Neural cell (in vitro differentiated cells): ENCODE data around the gene FLACC1. TPM values are rescaled to one million over a fixed set of nuclear protein-coding genes. Genes with fewer than 3 reads are reported as not detected.

Experiments used
- H2AFZ ChIP-seq: fragments of 200-600, 300-800 bp; sonication (generic), shearing (Covaris generic); 2 replicates; pipeline ENCODE4 v1.6.0; 2014; ENCODE audit warnings: low read depth, mild to moderate bottlenecking, antibody characterized with exemption, low read length, moderate library complexity
- H3F3A ChIP-seq: fragments of 200-600 bp; shearing (Covaris generic); 2 replicates; pipeline ENCODE4 v1.6.1; 2016; ENCODE audit warnings: mild to moderate bottlenecking, moderate library complexity, mixed read lengths, antibody characterized with exemption, low read length; ENCODE audit not compliant: insufficient read depth, poor library complexity, severe bottlenecking
- H3K27ac ChIP-seq: fragments of 200-600, 300-800 bp; sonication (generic), shearing (Covaris generic); 2 replicates; pipeline ENCODE4 v1.5.1; 2014; ENCODE audit warnings: mild to moderate bottlenecking, low read length, moderate library complexity
- H3K27me3 ChIP-seq: fragments of 300-800, 200-600 bp; sonication (generic), shearing (Covaris generic); 2 replicates; pipeline ENCODE4 v1.6.0; 2014; ENCODE audit warnings: mild to moderate bottlenecking, low read depth, low read length, moderate library complexity; ENCODE audit not compliant: insufficient read depth
- H3K36me3 ChIP-seq: fragments of 300-800, 200-600 bp; sonication (generic), shearing (Covaris generic); 2 replicates; pipeline ENCODE4 v1.5.1; 2014; ENCODE audit warnings: mild to moderate bottlenecking, antibody characterized with exemption, low read length, moderate library complexity; ENCODE audit not compliant: insufficient read depth
- H3K4me2 ChIP-seq: fragments of 300-800, 200-600 bp; sonication (generic), shearing (Covaris generic); 2 replicates; pipeline ENCODE4 v1.6.0; 2014; ENCODE audit warnings: mild to moderate bottlenecking, low read length
- H3K4me3 ChIP-seq: fragments of 300-800, 200-600 bp; sonication (generic), shearing (Covaris generic); 2 replicates; pipeline ENCODE4 v1.5.1; 2014; ENCODE audit warnings: mild to moderate bottlenecking, low read length, moderate library complexity
- H3K79me2 ChIP-seq: fragments of 200-600 bp; shearing (Covaris generic); replicated peaks from 2 replicates; pipeline ENCODE4 v1.6.0; 2014; ENCODE audit warnings: mild to moderate bottlenecking, low read length, moderate library complexity; ENCODE audit not compliant: insufficient read depth
- H3K9ac ChIP-seq: fragments of 300-800, 200-600 bp; sonication (generic), shearing (Covaris generic); 2 replicates; pipeline ENCODE4 v1.6.1; 2016; ENCODE audit warnings: mild to moderate bottlenecking, low read length, mixed read lengths
- H3K9me2 ChIP-seq: fragments of 200-600 bp; shearing (Covaris generic); 2 replicates; pipeline ENCODE4 v1.6.1; 2016; ENCODE audit warnings: mild to moderate bottlenecking, low read length, mixed read lengths; ENCODE audit not compliant: insufficient read depth
- H3K9me3 ChIP-seq: fragments of 200-600, 300-800 bp; sonication (generic), shearing (Covaris generic); 2 replicates; pipeline ENCODE4 v1.6.1; 2016; ENCODE audit warnings: mild to moderate bottlenecking, mixed run types, low read length, moderate library complexity, mixed read lengths
- H4K20me1 ChIP-seq: fragments of 200-600 bp; shearing (Covaris generic); 2 replicates; pipeline ENCODE4 v1.6.1; 2016; ENCODE audit warnings: mild to moderate bottlenecking, mixed run types; ENCODE audit not compliant: insufficient read depth
- CTCF ChIP-seq: fragments of 450-650 bp; IDR thresholded peaks from 2 replicates; pipeline ENCODE4 v1.5.1; 2014; ENCODE audit warnings: antibody characterized with exemption, mild to moderate bottlenecking, moderate library complexity; ENCODE audit not compliant: poor library complexity, severe bottlenecking
- EP300 ChIP-seq: fragments of 450-650 bp; conservative IDR thresholded peaks from 2 replicates; pipeline ENCODE4 v1.6.1; 2014; ENCODE audit warnings: antibody characterized with exemption, mild to moderate bottlenecking, moderate library complexity; ENCODE audit not compliant: poor library complexity, severe bottlenecking
- EZH2 ChIP-seq: fragments of 200-600, 300-800 bp; shearing (Covaris generic), sonication (generic); IDR thresholded peaks from 2 replicates; pipeline ENCODE4 v1.6.1; 2014; ENCODE audit warnings: antibody characterized with exemption, low read length, borderline replicate concordance, mild to moderate bottlenecking; ENCODE audit not compliant: insufficient read depth, poor library complexity, severe bottlenecking
- MXI1 ChIP-seq: fragments of 450-650 bp; conservative IDR thresholded peaks from 2 replicates; pipeline ENCODE4 v1.6.1; 2014; ENCODE audit warnings: antibody characterized with exemption, mild to moderate bottlenecking; ENCODE audit not compliant: poor library complexity, severe bottlenecking
- POLR2AphosphoS5 ChIP-seq: IDR thresholded peaks from 2 replicates; pipeline ENCODE4 v1.6.1; 2012
- RAD21 ChIP-seq: fragments of 450-650 bp; conservative IDR thresholded peaks from 2 replicates; pipeline ENCODE4 v1.6.1; 2014; ENCODE audit warnings: antibody characterized with exemption, mild to moderate bottlenecking, moderate library complexity
- REST ChIP-seq: IDR thresholded peaks from 2 replicates; pipeline ENCODE4 v1.6.1; 2012; ENCODE audit warnings: borderline replicate concordance
- SMC3 ChIP-seq: fragments of 450-650 bp; conservative IDR thresholded peaks from 2 replicates; pipeline ENCODE4 v1.6.1; 2014; ENCODE audit warnings: antibody characterized with exemption, mild to moderate bottlenecking, moderate library complexity; ENCODE audit not compliant: poor library complexity
- TAF1 ChIP-seq: IDR thresholded peaks from 2 replicates; pipeline ENCODE4 v1.6.1; 2012; ENCODE audit warnings: low read depth
- polyA plus RNA-seq: library from polyadenylated mRNA; depleted of rRNA; stranded (reverse); fragments of >200 nt; gene quantifications from 2 replicates; pipeline ENCODE4 v1.2.3, GENCODE V29; 2014

The FLACC1 gene
- polyA plus RNA-seq, 1 donor from 2014 or later = 1.8 TPM

- Histone ChIP-seq H3K79me2 (no peaks in the 10 kb centered on the region), H3K4me2 (no peak overlapping the region), H3K9ac (no peak overlapping the region), H3K27ac (no peak overlapping the region), H3K4me3 (no peak overlapping the region), H3K9me3 (no peaks in the 10 kb centered on the region), H3F3A (no peaks in the 10 kb centered on the region), H3K27me3 (no peaks in the 10 kb centered on the region), H3K9me2 (no peaks in the 10 kb centered on the region), H2AFZ (no peak overlapping the region), H3K36me3 (peaks cover 3% of the 10 kb centered on the region), H4K20me1 (no peaks in the 10 kb centered on the region)
- no peak for TF ChIP-seq CTCF
- TF ChIP-seq EZH2 = no peak
- TF ChIP-seq POLR2AphosphoS5 = no peak
These were observed 10.0 kb downstream of the FLACC1 start for GRCh38 chr2:201347138-201347537.

GRCh38 chr2:201345625-201346213, 11.4 kb downstream of the FLACC1 start:
- H4K20me1 ChIP-seq = no peaks in the 10 kb centered on the region
- no peaks in the 10 kb centered on the region for H3F3A ChIP-seq
- H2AFZ ChIP-seq = no peak overlapping the region
- H3K4me3 ChIP-seq = no peak overlapping the region
- H3K9me3 ChIP-seq = no peaks in the 10 kb centered on the region
- H3K4me2 ChIP-seq = no peak overlapping the region
- H3K9me2 ChIP-seq = no peaks in the 10 kb centered on the region
- TF ChIP-seq REST = no peak
- H3K27ac ChIP-seq = no peak overlapping the region
- H3K79me2 ChIP-seq = no peaks in the 10 kb centered on the region
- H3K27me3 ChIP-seq = no peaks in the 10 kb centered on the region
- H3K36me3 ChIP-seq = peaks cover 3% of the 10 kb centered on the region
- no peak overlapping the region for H3K9ac ChIP-seq

- no peak for TF ChIP-seq TAF1
- no peak for TF ChIP-seq POLR2AphosphoS5
- no peak for TF ChIP-seq EP300
- no peak for TF ChIP-seq EZH2
- TF ChIP-seq REST = no peak
- TF ChIP-seq CTCF = no peak
- no peak for TF ChIP-seq SMC3
- TF ChIP-seq MXI1 = no peak
- no peak for TF ChIP-seq RAD21
- Histone ChIP-seq H3K9ac (no peak overlapping the region), H3K27me3 (no peaks in the 10 kb centered on the region), H4K20me1 (no peaks in the 10 kb centered on the region), H3K36me3 (peaks cover 3% of the 10 kb centered on the region), H3K4me2 (no peak overlapping the region), H3K79me2 (no peaks in the 10 kb centered on the region), H3K9me2 (no peaks in the 10 kb centered on the region), H3K4me3 (no peak overlapping the region), H3K27ac (no peak overlapping the region), H3F3A (no peaks in the 10 kb centered on the region), H2AFZ (no peak overlapping the region), H3K9me3 (no peaks in the 10 kb centered on the region)
These were observed 12.3 kb downstream of the FLACC1 start for GRCh38 chr2:201344663-201345366.
